NCI-H187 (cell line): ENCODE data around the gene CDKN1C.

Experiments
- DNase-seq, 2 experiments: peaks; one replicate each; lab custom pipeline; 2025; lab: John Stamatoyannopoulos, UW

The CDKN1C gene

DNA sequence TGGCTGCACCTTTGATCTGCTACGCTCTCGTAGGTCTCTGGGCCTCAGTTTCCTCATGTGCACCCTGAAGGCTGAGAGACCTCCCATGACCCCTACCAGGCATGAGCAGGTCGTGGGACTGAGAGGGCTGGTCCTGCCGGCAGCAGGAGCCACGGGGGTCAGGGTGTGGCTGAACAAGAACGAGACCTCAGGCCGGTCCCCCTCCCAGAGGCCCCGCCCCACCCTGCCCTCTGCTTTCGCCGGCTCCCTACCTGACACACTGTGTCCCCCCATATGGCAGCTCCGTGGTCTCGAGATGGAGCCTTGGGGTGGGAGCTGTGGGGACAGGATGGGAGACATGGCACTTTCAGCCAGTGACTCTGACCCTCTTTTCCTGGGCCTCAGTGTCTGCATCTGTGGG is 40.6 kb downstream of the CDKN1C start:
- no peak for DNase-seq

DNA sequence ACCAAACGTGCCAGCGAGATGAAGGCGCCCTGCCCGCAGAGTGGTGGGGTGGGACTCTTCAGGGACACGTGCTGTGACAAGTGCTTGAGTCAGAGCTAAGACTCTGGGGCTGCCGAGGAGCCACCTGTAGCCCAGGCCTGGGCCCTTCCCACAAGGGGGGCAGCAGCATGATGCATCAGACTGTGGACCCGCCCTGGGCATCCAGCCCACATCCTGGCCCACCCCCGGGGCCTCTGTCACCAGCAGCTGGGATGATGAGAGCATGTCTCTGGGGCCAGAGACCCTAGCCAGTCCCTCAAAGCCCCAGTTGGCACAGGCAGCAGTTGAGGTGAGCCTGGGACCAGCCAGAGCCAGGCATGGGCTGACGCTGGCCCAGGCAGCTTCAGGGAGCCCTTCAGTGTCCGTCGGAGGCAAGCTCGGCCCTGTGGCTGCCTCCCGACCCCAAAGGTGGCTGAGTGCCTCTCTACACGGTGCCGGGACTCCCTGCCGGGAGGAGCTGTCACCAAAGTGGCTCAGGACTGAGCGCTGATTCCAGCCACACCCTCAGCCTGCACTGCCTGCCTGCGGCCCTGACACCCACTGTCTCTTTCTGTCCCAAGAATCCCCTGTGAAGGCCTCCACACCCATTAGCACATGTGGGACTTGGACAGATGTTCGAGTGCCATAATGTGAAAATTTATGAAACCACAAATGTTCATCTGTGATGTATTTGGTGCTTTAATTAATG is 41.3 kb downstream of the CDKN1C start:
- no peak for DNase-seq

DNA sequence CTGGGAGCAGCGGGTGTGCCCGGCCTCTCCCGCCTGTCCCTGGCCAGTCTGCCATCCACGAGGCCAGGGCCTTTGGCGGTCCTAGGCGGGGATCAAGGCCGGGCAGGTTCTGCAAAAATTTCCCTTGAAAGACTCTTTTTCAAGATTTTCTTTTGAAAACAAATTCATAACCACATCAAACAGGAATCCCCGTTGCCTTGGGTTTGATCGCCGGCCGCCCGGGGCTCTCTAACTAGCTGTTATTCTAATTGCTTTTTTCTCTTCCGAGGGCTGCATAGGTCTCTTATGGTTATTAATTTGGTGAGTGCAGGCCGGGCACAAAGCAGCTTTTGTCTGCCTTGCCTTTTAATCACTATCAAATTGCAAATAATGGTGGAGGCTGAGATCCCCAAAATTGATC is 42.0 kb downstream of the CDKN1C start:
- DNase-seq = no peak

DNA sequence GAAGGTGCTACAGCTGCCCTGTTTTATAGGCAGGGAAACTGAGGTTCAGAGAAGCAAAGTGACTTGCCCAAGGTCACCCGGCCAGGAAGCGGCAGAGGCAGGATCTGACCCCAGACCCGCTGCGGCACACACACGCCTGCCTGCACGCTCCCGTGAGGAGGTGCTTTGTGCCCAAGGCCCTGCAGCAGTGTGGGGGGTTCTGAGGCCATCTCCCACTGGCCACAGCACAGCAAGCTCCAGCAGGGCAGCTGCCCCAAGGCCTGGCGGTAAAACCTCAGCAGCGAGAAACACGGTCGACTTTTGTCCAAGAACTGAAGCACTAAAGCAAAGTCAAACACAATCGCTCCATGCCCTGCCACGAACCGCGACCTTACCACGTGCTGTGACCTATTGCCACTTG is 42.7 kb downstream of the CDKN1C start:
- no peak for DNase-seq

DNA sequence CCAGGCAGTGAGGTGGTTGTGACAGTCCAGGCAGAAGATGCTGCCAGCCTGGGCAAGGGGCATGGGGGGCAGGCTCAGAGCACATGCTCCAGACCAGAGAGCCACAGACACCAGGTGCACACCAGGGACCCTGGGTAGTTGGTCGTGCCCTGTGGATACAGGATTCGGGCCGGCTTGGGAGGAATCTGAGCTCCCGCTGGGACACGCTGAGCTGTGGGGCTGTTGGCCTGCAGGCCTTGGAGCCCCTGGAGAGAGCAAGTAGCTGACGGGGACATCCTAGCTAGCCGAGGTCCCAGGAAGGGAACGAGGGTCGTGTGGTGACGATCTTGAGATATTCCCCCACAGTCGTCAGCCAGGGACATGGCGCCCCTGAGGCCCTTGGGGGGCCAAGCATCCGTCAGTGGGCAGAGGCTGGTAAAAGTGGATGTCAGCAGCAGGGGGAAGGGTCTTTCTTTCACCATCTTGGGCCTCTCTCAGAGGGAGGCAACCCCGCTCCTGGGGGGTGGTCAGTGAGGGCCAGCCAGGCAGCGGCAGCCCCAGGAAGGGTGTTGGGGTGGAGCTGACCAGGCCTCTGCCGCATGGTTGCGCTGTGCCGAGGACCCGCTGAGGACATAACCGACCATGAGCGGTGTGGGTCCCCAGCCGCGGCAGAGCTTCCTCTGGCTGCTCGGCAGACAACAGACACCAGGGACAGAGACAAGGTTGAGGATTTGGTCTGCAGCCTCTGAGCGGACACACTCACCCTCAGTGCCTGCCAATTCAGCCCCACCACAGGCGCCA is 44.0 kb downstream of the CDKN1C start:
- DNase-seq = no peak

DNA sequence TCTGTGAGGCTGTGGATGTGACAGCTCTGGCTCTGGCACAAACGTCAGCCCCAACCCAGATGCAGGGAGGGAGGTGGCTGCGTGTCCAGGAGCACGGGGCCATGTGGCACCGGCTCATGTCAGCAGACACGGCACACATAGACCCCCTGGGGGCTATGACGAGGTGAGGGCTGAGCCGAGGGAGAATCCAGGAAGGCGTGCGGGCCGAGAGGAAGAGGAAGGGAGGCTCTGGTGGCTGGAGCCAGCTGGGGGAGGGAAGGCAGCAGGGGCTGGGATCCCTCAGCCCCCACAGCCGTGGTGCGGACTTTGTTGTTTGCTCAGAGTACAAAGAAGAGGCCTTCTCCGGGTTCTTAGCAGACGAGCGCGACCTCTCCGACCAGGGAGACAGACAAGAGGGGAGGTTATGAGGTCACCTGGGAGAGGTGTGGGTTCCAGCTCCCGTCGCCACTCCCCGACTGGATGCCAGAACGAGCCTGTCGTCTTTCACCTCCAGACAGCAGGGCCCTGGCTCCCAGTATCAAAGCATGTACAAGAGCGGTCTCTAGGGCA is 46.1 kb downstream of the CDKN1C start:
- no peak for DNase-seq

DNA sequence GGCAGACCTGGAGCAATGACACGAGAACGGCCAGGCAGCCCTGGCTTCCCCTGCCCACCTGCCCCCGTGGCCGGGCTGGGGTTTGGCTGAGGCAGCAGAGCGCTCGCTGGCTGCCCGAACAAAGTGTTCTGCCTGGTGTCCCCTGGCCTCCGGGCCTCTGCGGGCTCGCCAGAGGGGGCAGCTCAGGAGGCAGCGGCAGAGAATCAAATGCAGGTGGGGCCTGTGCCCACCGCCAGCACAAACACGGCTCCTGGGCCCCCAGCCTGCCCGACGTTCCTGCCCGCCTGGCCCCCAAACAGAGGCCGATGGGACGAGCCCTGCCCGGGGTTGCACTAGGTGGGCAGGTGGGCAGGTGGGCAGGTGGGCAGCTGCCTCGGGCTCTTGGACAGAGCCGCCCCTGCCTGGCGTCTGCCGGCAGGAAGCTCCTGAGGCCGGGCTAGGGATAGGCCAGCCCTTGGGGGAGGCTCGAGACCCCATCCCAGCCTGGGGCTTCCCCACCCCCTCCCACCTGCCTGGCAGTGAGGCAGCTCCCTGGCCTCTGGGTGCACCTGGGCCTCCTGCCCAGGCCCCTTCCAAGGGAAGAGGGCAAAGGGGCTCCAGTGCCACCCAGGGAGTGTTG is 46.8 kb downstream of the CDKN1C start:
- no peak for DNase-seq

DNA sequence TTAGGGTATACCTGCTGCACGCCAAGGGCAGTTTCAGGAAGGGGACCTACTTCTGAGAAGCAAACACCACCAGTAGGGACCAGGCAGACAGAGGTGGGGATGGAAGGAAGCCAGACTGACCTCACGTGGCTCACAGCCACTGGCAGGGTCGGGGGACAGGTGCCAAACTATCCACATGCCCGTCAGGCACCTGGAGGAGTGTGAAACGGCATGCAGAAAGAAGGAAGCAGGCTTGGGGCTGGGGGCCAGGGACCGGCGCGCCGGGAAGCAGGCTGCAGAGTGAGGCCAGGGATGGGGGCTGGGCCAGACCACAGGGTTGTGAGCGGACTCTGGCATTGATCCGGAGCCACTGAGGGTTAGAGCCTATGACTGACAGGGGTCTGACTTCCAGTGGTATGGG is 47.5 kb downstream of the CDKN1C start:
- no peak for DNase-seq

DNA sequence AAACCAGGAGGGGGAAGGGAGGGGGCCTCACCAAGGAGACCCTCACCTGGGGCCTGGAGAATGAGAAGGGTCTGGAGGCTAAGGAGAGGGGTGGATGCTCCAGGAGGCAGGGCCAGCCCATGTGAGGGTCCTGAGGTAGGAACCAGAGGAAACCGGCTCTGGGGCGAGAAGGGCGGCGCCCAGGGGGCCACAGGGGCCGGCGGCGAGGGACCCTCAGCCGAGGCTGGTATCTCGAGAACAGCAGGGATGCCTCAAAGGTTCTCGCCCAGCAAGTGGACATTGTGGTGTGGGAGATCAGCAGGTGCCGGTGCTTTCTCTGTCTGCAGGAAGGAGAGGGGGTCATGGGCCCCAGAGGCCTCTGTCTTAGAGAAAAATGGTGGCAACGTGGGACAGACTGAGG is 47.9 kb downstream of the CDKN1C start:
- DNase-seq = no peak

DNA sequence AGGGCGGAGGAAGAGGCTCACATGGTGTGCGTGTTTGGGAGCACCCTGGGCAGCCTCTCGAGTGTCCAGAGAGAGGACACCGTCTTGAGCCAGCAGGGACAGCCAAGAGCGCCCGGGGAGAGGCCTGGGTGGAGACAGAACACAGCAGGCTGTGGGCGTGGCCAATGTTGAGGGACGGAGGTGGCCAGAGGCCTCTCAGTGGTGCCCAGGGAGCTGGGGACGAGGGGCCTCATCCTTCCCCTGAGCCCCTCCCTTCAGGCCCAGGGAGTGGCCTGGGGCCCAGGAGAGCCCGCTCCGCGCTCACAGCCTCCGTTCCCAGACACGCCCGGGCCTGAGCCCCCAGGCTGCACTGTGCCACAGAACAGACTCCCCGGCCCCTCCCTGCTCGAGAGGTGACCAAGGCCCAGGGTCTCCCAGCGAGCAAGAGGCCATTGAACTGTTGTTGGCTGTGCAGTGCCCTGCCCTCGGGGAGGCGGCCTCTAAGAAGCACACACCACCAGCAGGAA is 48.4 kb downstream of the CDKN1C start:
- no peak for DNase-seq

DNA sequence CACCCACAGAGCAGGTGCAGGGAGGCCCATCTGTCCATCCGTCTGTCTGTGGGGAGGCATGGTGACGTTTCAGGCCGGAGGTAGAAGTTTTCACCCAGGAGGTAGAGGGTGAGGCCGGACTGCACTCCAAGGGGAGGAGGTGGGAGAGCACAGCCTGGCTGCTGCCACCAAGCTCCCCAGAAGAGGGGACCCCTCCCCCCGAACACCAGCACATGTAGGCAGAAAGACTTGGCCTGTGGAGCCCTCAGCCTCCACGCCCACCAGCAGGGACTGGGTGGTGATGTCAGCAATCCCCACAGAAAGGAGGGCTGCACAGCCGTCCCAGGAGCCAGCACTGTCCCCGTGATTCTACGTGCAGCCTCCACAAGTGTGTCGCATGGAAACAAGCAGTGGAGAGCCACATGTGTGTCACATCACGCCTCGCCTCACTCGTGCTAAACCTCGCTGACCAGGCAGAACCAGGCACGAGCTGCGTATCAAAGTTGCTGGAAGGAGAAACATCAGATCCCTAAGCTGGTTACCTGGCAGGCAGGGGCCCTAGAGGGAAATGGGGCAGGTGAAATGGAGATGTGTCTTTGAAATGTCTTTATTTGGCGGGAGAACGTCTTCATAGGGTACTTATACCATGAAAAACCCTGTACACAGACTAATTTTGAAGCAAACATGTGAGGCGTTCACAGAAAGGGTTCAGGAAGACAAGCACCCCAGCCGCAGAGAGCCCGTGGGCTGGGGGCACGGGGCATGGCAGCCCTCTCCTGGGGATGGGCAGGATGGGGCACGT is 49.1 kb downstream of the CDKN1C start:
- no peak for DNase-seq

DNA sequence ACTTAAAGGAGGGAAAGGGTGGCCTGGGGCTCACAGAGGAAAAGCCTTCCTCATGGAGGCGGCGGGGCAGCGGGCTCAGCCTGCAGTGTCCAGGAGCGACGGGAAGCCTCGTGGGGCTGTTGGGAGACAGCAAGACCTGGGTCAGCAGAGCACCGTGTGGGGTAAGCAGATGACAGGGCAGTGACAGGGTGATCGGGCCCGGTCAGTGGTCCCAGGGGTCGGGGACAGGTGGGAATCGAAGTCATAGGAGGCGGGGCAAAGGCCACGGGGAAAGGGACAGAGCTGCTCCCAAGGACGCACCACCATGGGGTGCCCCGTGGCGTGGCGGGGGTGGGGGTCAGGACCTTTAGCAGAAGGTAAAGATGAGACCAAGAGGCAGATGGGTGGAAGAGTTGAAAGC is 49.8 kb downstream of the CDKN1C start:
- no peak for DNase-seq

DNA sequence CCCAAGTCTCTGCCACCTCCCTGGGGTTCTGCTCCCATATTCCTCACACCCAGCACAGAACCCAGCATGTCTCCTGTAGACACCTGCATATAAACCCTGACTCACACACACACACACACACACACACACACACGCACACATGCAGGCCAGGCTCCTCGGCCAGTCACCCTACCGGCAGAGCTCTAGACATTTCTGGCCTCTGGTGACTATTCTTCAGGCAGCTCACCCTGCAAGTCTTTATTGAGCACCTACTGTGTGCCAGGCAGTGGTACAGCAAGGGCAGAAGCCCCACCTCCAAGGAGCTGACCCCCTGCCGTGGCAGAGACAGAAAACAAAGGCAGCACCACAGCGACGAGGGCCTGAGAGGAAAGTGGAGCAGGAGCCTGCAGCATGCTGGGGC is 50.3 kb downstream of the CDKN1C start:
- no peak for DNase-seq

DNA sequence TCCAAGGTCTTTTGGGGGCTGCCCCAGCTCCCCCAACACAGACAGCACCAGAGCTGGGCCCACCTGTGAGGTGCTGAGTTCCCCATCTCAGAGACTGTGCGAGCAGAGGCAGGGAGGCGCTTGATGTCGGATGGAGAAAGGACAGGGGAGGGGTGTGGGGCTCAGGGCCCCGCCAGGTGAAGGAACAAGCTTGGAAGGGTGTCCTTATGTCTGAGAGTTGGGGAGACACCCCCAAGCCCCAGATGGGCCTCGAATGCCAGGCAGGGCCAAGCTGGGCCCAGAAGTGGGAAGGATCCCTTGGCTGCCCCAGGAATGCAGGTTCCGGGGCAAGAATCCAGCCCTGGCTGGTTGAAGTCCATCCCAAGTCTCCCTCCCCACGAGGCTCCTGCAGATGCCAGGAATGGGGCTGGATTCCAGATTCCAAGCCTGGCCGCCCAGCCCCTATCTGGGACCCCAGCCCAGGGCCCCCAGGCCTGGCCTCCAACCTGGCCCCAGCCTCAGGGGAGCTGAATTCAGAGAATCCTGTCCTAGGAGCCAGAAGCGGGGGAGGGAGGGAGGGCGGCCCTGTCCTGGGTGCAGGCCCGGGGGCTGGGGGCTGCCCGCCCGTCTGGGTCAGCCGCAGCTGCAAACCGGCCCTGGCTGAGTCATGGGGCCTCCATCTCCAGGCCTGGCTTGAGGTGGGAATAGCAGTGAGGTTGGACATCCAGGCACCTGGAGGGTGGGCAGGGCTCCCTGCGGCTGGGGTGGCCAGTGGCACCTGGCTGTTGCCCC is 50.9 kb downstream of the CDKN1C start:
- DNase-seq = no peak

DNA sequence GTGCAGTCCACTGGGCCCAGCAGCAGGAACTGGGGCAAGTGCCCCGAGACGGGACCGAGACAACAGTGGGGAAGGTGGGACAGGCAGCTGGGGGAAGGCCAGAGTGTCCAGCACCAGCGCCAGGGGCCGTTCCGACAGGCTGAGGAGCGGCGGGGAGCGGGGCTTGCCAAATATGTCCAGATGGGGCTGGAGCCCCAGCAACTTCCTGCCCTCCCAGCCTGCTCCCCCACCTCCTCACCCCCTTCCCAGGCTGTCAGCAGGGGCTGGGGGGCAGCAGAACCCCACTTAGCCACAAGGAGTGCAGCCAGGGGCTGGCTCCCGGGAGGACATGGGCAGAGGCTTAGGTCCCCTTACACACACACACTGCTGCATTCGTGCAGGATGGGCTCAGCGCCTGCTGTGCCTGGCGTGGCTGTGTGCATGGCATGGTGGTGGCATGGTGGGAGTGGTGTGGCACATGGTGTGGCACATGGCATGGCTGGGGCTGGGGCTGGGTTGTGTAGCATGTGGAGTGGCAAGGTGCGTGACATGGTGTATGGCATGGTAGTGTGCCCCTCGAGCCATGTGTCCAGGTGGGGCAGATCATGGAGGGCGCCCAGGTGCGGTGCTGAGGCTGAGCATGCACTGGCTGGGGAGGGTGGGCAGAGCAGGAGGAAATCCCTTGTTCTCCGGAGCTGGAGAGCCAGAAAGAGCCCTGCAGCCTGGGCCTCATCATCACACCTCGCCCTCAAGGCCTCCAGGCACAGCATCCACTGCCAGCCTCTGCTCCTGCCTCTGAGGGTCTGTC is 51.7 kb downstream of the CDKN1C start:
- no peak for DNase-seq
